G401.6 (cell line): ENCODE results near the gene SLC1A5.
"Not testable (repeated sequence)": the region's sequence is repeated elsewhere in the genome, so short reads cannot be mapped to it uniquely, and the experiment has no call there.

Experiments used
- FAIRE-seq: peaks from 2 replicates; lab custom pipeline; 2012; peaks lifted over from hg19 to GRCh38; lab: Jason Lieb, UNC

SLC1A5 gene

DNA sequence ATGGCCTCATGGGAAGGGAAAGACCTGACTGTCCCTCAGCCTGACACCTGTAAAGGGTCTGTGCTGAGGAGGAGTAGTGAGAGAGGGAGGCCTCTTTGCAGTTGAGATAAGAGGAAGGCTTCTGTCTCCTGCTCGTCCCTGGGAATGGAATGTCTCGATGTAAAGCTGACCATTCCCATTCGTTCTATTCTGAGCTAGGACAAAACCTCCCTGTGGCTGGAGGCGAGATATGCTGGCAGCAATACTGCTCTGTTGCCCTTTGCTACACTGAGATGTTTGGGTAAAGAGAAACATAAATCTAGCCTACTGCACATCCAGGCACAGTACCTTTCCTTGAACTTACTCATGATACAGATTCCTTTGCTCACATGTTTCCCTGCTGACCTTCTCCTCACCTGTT lies 19.6 kb downstream of the SLC1A5 start:
- not testable (repeated sequence) for FAIRE-seq

DNA sequence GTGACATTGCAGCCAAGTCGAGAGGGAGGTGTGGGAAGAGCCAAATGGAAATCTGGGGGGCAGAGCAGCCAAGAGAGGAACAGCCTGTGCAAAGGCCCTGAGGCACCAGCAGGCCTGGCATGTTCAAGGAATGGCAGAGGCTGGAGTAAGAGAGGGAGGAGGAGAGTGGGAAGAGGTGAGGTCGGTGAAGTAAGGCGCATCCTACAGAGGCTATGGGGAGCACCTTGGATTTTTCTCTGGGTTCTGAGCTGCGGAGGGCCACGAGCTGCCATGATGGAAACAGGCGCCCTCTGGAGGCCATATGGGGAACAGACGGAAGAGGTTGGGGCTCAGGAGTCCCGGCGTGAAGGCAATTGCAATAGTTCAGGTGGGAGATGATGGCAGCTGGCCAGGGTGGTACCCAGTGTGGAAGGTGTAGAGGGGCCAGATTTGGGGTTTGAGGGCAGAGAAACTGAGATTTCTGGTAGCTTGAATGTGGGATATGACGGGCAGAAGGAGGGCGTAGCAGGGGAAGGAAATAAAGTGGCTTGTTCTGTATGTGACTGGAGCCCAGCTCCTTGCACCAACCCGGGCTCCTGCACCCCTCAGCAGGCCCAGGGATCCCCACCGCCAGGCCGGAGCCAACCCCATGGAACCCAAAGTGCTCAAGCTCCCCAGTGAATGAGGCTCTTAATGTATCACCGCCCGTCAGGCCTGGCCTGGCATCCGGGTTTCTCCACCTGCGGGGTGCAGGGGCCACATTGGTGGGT lies 21.7 kb downstream of the SLC1A5 start:
- no peak for FAIRE-seq

GRCh38 chr19:46764817-46765291 lies 23.5 kb downstream of the SLC1A5 start:
- FAIRE-seq, result no peak

- no peak for FAIRE-seq
Observed at GRCh38 chr19:46762245-46762890, 26.0 kb downstream of the SLC1A5 start.

GRCh38 chr19:46761418-46761831 lies 27.0 kb downstream of the SLC1A5 start:
- no peak for FAIRE-seq

- not testable (repeated sequence) for FAIRE-seq
Observed at GRCh38 chr19:46760897-46761296, 27.5 kb downstream of the SLC1A5 start.

DNA sequence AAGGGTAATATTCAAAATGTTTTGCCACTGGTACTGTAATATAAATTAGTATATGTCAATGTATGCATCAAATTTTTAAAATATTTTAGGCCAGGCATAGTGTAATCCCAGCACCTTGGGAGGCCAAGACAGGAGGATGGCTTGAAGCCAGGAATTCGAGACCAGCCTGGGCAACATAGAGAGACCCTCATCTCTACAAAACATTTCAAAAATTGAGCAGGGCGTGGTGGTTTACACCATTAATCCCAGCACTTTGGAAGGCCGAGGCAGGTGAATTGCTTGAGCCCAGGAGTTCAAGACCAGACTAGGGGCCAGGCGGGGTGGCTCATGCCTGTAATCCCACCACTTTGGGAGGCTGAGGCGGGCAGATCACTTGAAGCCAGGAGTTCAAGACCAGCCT lies 28.0 kb downstream of the SLC1A5 start:
- FAIRE-seq, result no peak

DNA sequence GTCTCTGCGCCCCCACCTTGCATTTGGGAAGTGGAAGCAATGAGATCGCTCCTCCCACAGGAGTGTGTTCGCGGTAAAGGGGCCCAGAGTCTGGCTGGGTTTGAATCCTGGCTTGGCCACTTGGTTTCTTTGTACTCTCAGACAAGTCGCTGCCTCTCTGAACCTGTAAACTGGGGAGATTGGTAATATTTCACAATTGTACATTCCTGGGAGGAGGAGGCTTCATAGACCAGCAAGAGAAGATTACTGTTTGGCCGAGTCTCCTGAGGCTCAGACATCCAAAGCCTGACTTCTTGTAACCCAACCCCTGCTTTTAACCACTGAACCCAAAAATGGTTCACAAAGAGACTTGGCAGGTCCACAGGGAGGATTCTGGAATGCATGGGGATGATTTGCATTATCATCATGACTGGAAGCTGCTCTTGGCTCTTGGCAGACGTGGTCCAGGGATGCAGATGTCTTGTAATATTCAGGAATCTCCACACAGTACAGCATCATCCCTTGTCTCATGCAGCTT lies 28.5 kb downstream of the SLC1A5 start:
- FAIRE-seq, result no peak

DNA sequence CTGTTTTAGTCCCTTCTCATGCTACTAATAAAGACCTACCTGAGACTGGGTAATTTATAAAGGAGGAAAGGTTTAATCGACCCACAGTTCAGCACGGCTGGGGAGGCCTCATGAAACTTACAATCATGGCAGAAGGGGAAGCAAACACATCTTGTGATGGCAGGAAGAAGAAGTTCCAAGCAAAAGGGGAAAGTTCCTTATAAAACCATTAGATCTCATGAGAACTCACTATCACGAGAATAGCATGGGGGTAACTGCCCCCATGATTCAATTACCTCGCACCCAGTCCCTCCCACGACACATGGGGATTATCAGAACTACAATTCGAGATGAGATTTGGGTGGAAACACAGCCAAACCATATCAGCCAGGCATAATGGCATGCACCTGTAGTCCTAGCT lies 29.2 kb downstream of the SLC1A5 start:
- FAIRE-seq, result no peak

DNA sequence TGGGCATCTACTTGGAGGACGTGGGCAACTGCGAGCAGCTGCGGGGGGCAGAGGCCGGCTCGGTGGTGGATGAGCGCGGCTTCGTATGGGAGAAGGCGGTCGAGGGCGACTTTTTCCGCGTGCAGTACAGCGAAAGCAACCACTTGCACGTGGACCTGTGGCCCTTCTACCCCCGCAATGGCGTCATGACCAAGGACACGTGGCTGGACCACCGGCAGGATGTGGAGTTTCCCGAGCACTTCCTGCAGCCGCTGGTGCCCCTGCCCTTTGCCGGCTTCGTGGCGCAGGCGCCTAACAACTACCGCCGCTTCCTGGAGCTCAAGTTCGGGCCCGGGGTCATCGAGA lies 31.9 kb downstream of the SLC1A5 start:
- FAIRE-seq, result no peak

DNA sequence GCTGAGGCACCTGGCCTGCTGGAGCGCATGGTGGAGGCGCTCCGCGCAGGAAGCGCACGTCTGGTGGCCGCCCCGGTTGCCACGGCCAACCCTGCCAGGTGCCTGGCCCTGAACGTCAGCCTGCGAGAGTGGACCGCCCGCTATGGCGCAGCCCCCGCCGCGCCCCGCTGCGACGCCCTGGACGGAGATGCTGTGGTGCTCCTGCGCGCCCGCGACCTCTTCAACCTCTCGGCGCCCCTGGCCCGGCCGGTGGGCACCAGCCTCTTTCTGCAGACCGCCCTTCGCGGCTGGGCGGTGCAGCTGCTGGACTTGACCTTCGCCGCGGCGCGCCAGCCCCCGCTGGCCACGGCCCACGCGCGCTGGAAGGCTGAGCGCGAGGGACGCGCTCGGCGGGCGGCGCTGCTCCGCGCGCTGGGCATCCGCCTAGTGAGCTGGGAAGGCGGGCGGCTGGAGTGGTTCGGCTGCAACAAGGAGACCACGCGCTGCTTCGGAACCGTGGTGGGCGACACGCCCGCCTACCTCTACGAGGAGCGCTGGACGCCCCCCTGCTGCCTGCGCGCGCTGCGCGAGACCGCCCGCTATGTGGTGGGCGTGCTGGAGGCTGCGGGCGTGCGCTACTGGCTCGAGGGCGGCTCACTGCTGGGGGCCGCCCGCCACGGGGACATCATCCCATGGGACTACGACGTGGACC lies 32.4 kb downstream of the SLC1A5 start:
- no peak for FAIRE-seq

GRCh38 chr19:46755077-46755852 lies 33.1 kb downstream of the SLC1A5 start:
- FAIRE-seq, result no peak

- FAIRE-seq, result no peak
Observed at GRCh38 chr19:46753420-46754155, 34.8 kb downstream of the SLC1A5 start.

DNA sequence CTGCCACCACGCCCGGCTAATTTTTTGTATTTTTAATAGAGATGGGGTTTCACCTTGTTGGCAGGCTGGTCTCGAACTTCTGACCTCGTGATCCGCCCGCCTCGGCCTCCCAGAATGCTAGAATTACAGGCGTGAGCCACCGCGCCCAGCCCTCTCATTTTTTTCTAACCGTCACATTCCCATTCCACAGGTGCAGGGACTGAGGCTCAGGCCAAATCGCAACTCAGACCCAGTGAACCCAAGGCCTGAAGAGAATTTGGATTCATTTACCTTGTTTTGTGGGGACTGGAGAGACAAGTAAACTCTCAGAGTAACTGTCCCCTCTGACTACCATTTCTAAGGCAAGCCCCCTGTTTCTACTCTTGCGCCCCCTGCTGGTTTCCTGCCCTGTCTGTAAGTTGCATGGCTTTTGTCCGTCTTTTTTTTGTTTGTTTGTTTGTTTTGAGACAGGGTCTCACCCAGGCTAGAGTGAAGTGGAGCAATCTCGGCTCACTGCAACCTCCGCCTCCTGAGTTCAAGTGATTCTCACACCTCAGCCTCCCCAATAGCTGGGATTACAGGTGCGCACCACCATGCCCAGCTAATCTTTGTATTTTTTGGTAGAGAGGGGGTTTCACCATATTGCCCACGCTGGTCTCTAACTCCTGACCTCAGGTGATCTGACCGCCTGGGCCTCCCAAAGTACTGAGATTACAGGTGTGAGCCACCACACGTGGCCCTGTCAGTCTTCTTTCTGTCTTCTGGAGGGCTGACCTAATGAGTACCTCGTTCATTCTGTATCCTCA lies 39.9 kb downstream of the SLC1A5 start:
- no peak for FAIRE-seq

GRCh38 chr19:46746281-46747057 lies 41.9 kb downstream of the SLC1A5 start, which contains the start of gene STRN4:
TSS of gene STRN4 (minus strand) at chr19:46746450. CDS start at chr19:46746430, 20 bp downstream.
- no peak for FAIRE-seq

- FAIRE-seq, result no peak
Observed at GRCh38 chr19:46745521-46746280, 42.7 kb downstream of the SLC1A5 start, which contains the start of gene FKRP. TSS of gene FKRP (plus strand) at chr19:46746057. CDS start at chr19:46755451, 9,394 bp downstream.

DNA sequence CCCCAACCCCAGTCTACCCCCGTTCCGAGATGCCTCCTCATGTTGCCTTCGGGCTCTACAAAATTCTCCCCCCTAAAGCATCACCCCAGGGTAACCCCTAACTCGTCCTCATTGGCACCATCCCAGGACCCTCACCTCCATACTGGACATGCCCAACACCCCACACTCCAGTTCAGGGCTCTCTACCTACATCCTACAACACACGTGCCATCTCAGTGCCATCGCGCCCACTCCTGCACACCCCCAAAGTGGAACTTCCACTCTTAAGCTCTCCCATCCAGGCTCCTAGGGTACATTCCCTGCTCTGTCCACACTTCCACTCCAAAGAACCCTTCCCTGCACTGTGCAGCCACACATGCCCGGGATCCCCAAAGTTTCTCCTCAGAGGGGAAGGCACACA lies 43.4 kb downstream of the SLC1A5 start:
- FAIRE-seq, result no peak

- FAIRE-seq, result no peak
Observed at GRCh38 chr19:46744005-46744691, 44.2 kb downstream of the SLC1A5 start.
